ENCODE measurements around the gene UBA1.

DNA sequence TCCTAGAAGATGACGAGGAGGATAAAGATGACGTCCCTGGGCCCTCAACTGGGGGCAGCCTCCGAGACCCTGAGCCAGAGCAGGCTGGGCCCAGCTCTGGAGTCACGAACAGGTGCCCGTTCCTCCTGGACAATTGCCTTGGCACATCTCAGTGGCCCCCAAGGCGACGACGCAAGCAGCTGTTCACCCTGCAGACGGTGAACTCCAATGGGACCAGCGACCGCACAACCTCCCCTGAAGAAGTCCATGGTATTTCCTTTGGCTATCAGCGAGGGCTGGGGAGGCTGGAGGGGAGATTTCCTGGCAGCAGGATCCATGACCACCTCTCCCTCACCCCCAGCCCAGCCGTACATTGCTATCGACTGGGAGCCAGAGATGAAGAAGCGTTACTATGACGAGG is 51.0 kb downstream of the UBA1 start:
- TF ChIP-seq CTCF (IDR thresholded peaks at IDR 0.05) (no peak), POLR2A (IDR thresholded peaks at IDR 0.05) (no peak)

Data from vagina (tissue), 2 donors.